ENCODE results near the gene HDAC9.

DNA sequence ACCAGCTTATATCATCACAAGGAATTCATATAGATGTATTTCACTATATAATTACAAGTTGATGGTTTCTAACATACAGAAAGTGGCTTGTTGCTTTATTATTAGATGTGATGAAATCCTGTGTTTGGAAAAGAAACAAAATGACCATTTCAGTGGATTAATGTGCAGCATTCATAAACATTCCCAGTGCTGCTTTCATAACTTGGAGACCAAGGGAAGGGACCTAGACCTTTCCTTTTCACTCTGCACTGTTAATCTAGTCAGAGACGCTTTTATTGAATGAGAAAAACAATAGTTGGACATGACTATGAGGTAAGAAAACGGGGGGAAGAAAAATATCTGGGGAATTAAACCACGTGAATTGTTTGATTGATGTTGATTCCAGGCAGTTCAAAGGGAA, 160.0 kb downstream of the HDAC9 start:
- no peak for TF ChIP-seq SP1 (IDR thresholded peaks at IDR 0.05; ENCODE audit: low read depth)
- TF ChIP-seq, protein P1, sequence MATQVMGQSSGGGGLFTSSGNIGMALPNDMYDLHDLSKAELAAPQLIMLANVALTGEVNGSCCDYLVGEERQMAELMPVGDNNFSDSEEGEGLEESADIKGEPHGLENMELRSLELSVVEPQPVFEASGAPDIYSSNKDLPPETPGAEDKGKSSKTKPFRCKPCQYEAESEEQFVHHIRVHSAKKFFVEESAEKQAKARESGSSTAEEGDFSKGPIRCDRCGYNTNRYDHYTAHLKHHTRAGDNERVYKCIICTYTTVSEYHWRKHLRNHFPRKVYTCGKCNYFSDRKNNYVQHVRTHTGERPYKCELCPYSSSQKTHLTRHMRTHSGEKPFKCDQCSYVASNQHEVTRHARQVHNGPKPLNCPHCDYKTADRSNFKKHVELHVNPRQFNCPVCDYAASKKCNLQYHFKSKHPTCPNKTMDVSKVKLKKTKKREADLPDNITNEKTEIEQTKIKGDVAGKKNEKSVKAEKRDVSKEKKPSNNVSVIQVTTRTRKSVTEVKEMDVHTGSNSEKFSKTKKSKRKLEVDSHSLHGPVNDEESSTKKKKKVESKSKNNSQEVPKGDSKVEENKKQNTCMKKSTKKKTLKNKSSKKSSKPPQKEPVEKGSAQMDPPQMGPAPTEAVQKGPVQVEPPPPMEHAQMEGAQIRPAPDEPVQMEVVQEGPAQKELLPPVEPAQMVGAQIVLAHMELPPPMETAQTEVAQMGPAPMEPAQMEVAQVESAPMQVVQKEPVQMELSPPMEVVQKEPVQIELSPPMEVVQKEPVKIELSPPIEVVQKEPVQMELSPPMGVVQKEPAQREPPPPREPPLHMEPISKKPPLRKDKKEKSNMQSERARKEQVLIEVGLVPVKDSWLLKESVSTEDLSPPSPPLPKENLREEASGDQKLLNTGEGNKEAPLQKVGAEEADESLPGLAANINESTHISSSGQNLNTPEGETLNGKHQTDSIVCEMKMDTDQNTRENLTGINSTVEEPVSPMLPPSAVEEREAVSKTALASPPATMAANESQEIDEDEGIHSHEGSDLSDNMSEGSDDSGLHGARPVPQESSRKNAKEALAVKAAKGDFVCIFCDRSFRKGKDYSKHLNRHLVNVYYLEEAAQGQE (IDR thresholded peaks at IDR 0.05; ENCODE audit: low read depth), result no peak
- TF ChIP-seq YY1 (IDR thresholded peaks at IDR 0.05; ENCODE audit: extremely low read depth, insufficient replicate concordance, low read depth, low read length), result no peak
- TF ChIP-seq EZH2 (IDR thresholded peaks at IDR 0.05), result no peak
- no peak for TF ChIP-seq POLR2A (IDR thresholded peaks at IDR 0.05; ENCODE audit: borderline replicate concordance, extremely low read depth, insufficient read depth, insufficient read length)
- no peak for TF ChIP-seq CTCF (IDR thresholded peaks at IDR 0.05 in 2 of 3, conservative IDR thresholded peaks at IDR 0.05 in 1 of 3; ENCODE audit: borderline replicate concordance in 1 of 3, insufficient read depth in 1 of 3, low read depth in 2 of 3, low read length in 2 of 3)
